ENCODE results near the gene TTC13.

The TTC13 gene

GRCh38 chr1:230937371-230937770, 41.3 kb downstream of the TTC13 start:
- no peak for DNase-seq (ENCODE audit: insufficient read length, low spot score)
- no peak for TF ChIP-seq CTCF (IDR thresholded peaks at IDR 0.05; ENCODE audit: insufficient read depth, missing control alignments)
- no peak for FAIRE-seq

- no peak for TF ChIP-seq CTCF (IDR thresholded peaks at IDR 0.05; ENCODE audit: insufficient read depth, missing control alignments)
- no peak for DNase-seq (ENCODE audit: insufficient read length, low spot score)
- no peak for FAIRE-seq
These were observed 42.2 kb downstream of the TTC13 start for GRCh38 chr1:230936475-230936874.

GRCh38 chr1:230935852-230936251, 42.8 kb downstream of the TTC13 start:
- no peak for TF ChIP-seq CTCF (IDR thresholded peaks at IDR 0.05; ENCODE audit: insufficient read depth, missing control alignments)
- FAIRE-seq, result no peak

GRCh38 chr1:230930986-230931385, 47.7 kb downstream of the TTC13 start:
- FAIRE-seq (peak; percentile 56), DNase-seq (ENCODE audit: insufficient read length, low spot score) (no peak)
- TF ChIP-seq CTCF (IDR thresholded peaks at IDR 0.05; ENCODE audit: insufficient read depth, missing control alignments), result no peak

More at GRCh38 chr1:230935852-230936251, 42.8 kb downstream of the TTC13 start:
- DNase-seq (ENCODE audit: insufficient read length, low spot score), result no peak

- TF ChIP-seq CTCF (IDR thresholded peaks at IDR 0.05; ENCODE audit: insufficient read depth, missing control alignments), result no peak
- FAIRE-seq, result no peak
- DNase-seq (ENCODE audit: insufficient read length, low spot score), result no peak
These were observed 52.5 kb downstream of the TTC13 start for GRCh38 chr1:230926182-230926581.

GRCh38 chr1:230925608-230926007, 53.1 kb downstream of the TTC13 start:
- TF ChIP-seq CTCF (IDR thresholded peaks at IDR 0.05; ENCODE audit: insufficient read depth, missing control alignments), result no peak
- FAIRE-seq, result no peak
- no peak for DNase-seq (ENCODE audit: insufficient read length, low spot score)

GRCh38 chr1:230923176-230923575, 55.5 kb downstream of the TTC13 start:
- TF ChIP-seq CTCF (IDR thresholded peaks at IDR 0.05; ENCODE audit: insufficient read depth, missing control alignments), result no peak
- DNase-seq (ENCODE audit: insufficient read length, low spot score) (no peak), FAIRE-seq (no peak)

All from D721Med (cell line).